GM21529 (cell line): Measurements from ENCODE around the gene WDR38.

Source experiments
- ATAC-seq: cut with Tn5 transposase; IDR thresholded peaks from one replicate; pipeline ENCODE4 v1.9.1; 2021; ENCODE audit not compliant: unreplicated experiment

The WDR38 gene, protein sequence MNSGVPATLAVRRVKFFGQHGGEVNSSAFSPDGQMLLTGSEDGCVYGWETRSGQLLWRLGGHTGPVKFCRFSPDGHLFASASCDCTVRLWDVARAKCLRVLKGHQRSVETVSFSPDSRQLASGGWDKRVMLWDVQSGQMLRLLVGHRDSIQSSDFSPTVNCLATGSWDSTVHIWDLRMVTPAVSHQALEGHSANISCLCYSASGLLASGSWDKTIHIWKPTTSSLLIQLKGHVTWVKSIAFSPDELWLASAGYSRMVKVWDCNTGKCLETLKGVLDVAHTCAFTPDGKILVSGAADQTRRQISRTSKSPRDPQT

DNA sequence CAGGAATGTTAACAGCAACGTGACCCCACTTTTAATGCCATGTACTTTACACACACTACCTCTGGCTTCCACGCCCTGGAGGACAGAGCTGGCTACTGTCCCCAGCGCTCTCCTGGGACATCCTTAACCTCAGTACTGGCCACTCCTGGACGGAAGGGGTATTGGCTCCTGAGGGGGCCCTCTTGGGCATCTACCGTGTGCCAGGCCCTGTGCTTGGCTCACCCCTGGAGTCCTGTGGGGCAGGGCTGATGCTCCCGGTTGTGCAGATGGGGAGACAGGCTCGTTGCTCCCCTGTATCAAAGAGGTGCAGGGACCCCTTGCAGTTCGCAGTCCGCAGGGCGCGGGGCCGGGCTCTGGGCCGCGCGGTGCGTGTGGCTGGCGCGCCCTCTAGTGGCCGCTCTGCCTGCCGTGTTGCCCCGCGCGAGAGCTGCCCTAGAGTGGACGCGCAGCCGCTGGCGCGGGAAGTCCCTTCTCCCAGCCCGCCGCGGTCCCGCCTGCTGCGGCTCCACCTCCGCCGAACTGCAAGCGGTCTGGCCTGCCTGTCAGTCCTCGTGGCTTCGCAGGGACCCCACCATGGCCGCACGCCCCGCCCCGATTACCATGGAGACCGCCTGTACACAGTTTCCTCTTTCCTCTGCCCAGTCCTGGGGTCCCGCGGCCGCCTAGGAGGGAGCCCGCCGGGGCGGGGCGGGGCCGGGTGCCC, at the start of gene WDR38:
WDR38 (plus strand) TSS at position 632 of the 703 bp plus-strand sequence. CDS start 72 bp downstream, outside the sequence.
- peak; percentile 73 for ATAC-seq

DNA sequence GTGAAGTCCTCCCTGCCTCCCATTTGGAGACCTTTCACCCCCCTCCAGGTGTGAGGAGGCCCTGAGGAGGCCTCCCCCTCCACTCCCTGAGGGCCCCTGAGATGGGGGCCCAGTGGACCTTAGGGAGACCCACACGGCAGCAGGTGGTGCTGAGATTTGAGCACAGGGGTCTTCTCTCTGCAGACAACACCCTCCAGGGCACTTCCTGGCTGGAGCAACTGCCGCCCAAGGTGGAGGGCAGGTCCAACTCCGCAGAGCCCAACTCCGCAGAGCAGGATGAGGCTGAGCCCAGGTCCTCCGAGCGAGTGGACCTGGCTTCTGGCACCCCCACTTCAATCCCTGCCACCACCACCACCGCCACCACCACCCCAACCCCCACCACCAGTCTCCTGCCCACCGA, 49.3 kb upstream of the WDR38 start:
- ATAC-seq, result no peak

DNA sequence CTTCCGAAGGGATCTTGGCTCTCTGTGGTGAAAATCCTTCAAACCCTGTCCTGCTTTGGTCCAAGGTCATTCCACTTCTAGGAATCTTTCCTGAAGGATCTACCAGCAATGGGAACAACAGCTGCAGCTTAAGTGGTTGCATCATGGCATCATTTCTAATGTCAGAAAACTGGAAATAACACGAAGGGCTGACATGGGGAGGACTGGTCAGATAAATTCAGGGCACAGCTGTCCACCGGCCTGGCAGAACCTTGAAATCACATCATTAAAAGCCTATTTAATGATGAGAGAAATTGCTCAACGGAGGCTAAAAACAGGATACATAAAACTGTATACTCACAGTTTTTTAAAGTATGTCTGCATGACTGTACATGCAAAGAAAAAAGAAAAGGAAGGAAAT, 48.1 kb upstream of the WDR38 start:
- no peak for ATAC-seq

DNA sequence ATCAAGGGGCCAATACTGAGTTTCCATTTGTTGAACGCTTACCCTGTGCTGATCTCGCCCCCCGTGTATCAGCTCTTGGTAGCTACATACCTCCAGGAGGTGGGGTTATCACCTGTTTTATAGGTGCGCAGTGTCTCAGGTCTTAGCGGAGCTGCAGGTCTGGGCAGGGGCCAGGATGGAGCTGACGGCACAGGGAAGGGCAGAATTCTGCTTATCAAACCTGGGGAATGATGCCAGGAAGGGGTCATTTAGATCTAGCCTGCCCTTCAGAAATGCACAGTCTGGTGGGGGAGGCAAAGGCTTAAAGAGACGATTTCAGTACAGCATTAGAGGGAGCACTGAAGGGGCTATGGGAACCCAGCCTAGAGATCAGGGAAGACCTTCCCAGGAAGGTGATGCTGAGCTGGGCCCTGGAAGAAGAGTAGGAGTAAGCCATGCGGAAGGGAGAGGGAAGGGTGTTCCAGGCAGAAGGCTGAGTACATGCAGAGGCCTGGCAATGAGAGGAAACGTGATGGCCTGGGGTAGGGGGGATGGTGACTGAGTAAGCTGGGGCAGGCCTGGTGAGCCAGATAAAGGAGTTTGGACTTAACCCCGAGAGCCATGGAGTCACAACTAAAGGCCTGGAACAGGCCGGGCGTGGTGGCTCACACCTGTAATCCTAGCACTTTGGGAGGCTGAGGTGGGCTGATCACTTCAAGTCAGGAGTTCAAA, 44.9 kb upstream of the WDR38 start:
- no peak for ATAC-seq

DNA sequence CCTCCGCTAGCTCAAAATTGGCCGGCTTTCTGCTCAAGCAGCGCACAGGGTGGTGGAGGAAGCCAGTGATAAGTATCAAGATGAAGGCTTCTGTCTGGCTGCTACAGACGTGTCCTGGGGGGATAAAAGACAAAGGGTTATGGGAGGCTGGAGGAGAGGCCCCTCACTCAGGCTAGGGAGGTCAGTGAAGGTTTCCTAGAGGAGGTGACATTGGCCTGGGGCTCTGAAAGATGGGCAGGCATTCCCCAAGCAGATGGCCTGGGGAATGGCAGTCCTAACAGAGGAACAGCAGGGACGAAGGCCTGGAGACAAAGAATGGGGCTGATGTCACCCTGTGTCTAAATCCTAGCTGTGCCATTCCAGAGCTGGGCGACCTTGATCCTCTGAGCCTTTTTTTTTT, 44.0 kb upstream of the WDR38 start:
- no peak for ATAC-seq

GRCh38 chr9:124809741-124810500, 43.3 kb upstream of the WDR38 start:
- ATAC-seq, result no peak

GRCh38 chr9:124810663-124811355, 42.5 kb upstream of the WDR38 start:
- ATAC-seq, result no peak

DNA sequence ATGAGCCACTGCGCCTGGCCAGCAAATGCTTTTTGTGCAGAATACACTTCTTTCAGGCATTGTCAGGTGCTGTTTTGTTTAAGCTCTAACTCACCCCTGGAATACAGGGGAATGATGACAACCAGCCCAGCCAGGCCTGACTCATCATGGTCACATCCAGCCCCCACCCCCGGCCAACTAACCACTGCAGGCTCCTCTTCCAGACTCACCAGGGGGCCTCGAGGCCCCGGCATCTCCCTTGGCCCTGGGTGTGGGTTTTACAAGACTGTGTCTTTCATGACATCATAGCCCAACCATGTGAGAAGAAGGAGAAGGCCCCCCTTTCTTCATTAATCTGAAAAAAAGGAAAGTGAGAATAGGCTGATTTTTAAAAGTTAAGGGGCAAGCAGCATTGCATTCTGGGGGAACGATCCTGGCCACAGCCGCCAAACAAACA, 40.8 kb upstream of the WDR38 start:
- no peak for ATAC-seq

DNA sequence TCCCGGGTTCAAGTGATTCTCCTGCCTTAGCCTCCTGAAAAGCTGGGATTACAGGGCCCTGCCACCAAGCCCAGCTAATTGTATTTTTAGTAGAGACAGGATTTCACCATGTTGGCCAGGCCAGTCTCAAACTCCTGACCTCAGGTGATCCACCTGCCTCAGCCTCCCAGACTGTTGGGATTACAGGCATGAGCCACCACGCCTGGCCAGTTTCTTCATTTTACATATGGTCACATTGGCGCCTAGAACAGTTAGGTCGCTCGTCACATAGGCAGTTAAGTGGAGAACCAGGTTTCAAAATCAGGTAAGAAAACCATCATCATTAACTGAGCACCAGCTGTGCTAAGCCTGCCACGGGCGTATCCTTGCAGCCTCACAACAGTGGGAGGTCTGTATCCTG, 40.2 kb upstream of the WDR38 start:
- no peak for ATAC-seq

- no peak for ATAC-seq
Measured at GRCh38 chr9:124813501-124814163, 39.6 kb upstream of the WDR38 start.

GRCh38 chr9:124814164-124814535, 39.1 kb upstream of the WDR38 start:
- no peak for ATAC-seq

- ATAC-seq, result no peak
Measured at GRCh38 chr9:124815601-124816000, 37.7 kb upstream of the WDR38 start.

DNA sequence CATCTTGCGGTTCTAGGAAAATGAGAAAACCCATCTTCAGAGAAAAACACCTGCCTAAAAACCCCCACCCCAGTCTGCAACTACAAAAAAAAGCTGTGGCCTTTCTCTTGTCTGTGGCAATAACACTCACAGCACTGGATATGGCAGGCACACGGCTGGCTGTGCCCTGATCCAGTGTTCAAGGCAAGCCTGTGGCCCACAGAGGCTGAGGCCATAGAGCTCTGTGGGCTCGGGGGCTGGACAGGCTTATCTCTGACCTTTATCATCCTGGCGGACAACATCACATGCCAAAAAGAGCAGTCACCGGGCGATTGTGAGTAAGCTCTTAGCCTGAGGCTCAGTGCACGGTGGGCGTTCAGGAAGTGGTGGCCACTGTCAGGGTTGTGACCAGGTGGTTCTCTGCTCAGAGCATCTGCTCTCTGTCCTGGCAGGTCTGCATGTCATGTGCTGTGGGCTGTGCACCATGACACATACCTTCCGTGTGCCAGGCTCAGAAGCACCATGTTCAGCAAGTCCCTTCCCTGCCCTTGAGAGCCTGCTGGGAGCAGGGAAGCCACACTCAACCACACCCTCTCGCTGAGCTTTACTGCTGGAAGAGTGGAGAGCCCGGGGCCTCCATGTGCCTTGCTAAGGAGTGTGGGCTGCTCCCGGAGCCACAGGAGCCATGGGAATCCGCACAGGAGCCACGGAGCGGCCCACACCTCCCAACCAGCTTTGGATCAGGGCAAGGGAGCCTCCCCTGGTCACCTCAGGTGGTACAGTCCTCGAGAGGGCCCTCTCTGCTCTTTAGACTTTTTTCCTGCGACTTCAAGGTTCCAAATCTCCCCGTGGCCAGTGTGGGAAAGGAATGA, 34.6 kb upstream of the WDR38 start:
- no peak for ATAC-seq

DNA sequence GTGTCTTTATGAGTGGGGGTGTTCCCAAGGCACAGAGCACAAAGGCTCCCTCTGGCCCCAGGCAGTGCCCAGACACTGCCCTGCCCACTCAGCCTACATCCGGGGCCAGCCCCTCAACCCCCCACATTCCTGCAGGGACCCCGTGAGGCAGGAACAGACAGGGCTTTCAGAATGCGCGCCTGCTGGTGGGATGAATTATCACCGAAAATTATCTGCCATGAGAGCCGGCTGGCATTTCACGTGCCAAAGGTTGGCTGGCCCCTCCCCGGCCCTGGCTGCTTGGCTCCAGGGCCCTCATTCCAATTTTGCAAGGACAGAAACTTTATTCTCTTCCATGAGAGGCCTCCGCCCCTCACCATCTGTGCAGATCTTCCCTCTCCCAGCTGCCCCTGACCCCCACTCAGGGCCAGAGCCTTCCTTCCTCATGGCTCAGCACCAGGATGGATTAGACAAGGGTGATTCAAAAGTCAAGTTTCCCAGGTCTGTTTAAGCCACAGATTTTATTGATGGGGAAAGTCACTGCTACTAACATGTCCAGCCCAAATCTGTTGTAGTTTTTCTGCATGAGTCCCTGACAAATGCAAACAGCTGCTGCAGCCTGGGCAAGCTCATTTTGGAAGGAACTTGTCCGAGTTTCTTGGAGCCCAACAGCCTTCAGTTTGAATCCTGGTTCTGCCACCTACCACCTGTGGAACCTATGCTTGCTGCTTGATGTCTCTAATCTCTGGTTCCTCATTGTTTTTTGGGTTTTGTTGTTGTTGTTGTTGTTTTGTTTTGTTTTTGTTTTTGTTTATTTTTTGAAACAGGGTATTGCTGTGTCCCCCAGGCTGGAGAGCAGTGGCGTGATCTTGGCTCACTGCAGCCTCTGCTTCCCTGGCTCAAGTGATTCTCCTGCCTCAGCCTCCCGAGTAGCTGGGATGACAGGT, 32.3 kb upstream of the WDR38 start:
- ATAC-seq, result no peak

GRCh38 chr9:124828489-124829333, 24.5 kb upstream of the WDR38 start:
- ATAC-seq, result no peak

DNA sequence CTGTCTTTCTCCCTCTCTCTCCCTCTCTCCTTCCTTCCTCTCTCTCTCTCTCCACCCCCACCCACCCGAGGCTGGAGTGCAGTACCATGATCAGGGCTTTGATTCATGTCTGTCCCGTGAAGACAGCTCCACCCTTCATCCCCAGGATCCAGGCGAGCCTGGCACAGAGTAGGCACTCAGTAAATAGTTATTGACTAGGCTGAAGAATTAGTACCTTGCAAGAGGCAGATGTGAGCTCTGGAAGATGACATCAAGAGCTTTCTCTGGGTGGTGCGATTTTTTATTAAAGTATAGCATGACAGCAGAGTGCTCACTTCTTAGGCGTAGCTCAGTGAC, 24.0 kb upstream of the WDR38 start:
- no peak for ATAC-seq

DNA sequence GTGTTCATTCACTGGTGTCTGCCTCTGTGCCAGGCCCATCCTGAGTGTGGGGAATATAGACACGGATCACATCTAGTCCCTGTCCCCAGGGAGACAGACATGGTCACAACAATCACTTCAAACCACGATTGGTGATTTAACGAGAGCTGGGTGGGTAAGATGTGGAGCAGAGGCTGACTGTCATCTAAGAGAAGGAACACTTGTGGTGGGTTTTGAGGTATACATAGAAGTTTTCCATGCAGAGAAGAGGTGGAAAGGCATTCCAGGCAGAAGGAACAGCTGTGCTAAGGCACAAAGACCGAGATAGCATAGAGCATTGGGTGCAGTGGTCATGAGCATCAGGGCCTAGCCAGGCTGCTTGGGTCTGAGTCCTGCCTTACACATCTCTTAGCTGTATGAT, 22.7 kb upstream of the WDR38 start:
- no peak for ATAC-seq
